A549 treated with CpdA at 1 μM for 4 hours (cell line): Measurements from ENCODE around the gene PDE6B. TPM values are rescaled to one million over a fixed set of nuclear protein-coding genes. Genes with fewer than 3 reads are reported as not detected.

Source experiments
- total RNA-seq: library from RNA; stranded (reverse); fragments of 200-300 nt; extraction: Qiagen RNA extraction; gene quantifications from 5 replicates; pipeline ENCODE4 v1.2.3, GENCODE V29; 2022; ENCODE audit warnings: low read depth

PDE6B gene
- not detected in 5 replicates for total RNA-seq

GRCh38 chr4:624705-625590, at the start of gene PDE6B:
TSS of gene PDE6B (plus strand) at chr4:625573. CDS start at chr4:625627, 54 bp downstream.

GRCh38 chr4:576245-576821, 49.0 kb upstream of the PDE6B start, which contains the start of gene TMEM271:
TSS of gene TMEM271 (minus strand) at chr4:576295. CDS start at chr4:576062, 233 bp downstream.

DNA sequence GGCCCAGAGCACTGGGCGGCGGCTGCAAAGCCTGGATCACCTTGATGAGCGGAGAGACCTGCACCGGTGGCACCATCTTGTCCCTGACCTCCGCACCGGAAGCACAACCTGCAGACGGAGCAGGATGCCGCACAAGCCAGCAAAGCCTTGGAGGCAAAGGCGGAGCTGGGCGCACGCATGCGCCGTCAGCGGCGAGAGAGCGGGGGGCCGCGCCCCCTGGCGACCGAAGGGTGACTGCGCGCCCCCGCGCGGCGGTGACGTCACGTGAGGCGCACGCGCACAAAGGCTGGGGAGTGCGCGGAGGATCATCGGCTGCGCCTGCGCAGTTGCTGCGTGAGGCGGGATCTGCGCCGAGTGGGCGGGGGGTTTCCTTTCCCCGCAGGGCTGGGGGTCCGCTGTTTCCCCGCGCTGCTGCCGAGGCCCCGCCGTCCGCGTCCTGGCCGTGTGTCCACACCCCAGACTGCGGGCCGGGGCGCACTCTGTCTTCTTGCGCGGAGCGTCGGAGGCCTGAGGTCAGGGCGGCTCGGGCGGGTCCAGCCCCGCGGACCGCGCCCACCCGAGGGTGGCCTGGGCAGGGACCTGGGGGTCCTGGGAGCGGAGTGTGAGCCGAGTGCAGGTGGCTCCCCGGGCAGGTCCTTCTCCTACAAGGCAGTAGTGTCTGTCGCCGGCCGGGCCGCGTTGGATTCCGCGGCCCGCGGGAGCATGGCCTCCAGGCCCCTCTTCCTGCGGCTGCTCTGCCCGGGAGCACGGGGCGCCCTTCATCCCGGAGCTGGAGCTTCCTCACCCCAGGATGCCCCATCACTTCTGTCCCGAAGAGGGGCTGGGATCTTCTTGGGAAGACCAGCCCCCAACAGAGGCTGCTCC, 49.0 kb downstream of the PDE6B start, which contains the start of the genes ATP5ME and MYL5:
Gene ATP5ME (minus strand): TSS at position 105 of the 864 bp plus-strand sequence. CDS start 29 bp downstream, at position 76.
Gene MYL5 (plus strand): TSS at position 371 of the 864 bp plus-strand sequence. CDS start 3,485 bp downstream, outside the sequence.

DNA sequence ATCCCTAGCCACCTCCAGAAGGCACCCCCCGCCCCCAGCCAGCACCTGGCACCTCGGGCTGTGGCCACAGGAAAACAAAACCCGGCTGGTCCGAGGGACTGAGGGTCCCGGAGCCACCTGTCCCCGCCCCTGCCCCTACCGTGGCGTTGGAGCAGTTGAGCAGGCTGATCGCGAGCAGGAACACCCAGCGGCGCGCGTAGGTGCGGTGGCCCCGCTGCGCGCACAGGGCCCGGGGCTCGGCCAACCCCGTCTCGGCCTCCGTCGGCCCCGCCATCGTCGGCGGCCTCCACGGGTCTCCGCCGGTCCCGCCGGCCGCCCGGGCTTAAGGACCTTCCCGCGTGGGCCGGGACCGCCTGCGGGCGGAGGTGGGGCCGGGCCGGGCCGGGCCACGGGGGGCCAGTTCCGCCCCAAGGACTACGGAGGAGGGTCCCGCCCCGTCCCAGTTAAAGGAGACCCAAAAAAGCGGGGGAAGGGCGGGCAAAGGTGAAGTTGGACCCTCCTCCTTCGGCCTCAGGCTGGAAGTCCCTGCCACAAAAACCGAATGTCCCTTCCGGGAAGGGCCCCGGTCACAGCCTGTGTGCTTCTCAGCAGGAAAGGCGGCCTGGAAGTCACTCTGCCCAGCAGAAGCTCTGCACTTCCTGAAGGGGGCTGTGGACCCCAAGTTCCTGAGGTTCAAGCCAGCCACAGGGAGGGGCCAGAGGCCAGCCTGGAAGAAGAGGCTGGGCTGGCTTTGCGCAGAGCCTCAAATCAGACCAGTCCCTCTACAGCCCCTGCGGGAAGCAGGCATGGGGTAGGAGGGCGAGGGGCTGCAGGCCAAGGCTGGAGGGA, 63.7 kb downstream of the PDE6B start, which contains the start of gene SLC49A3:
Gene SLC49A3 (minus strand): TSS at position 298 of the 828 bp plus-strand sequence. CDS start 24 bp downstream, at position 274.

DNA sequence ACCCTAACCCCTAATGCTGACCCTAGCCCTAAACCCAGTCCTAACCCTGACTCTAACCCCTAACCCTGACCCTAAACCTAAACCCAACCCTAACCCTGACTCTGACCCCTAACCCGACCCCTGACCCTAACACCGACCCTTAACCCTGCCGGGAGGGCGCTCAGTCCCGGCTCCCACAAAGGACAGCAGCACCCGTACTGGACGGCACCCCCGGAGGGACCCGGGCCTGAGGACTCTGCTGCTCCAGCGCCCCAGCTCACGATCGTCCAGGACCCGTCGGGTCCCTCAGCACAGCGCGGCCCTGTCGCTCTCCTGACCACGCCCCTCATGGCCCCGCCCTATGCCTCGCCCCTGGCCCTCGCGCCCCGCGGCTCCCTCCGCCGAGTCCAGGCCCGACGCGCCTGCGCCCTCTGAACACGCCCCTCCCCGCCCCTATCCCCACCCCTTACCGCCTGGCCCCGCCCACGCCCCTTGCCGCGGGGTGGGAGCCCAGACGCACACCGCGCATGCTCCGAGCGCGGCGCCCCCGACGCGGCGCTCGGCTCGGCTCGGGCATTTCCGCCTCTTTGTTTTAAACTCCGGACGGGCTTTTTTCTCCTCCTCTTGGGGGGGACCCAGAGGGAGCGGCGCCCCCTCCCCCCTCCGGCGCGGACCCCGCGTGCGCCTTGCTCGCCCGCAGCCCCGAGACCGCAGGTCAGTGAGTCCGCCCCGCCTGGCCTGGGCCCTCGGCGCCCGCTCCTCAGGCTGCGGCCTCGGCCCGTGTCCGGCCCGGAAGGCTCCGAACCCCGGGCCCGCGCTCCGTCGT, 80.1 kb downstream of the PDE6B start, which contains the start of gene PCGF3:
Gene PCGF3 (plus strand): TSS at position 555 of the 805 bp plus-strand sequence. CDS start 27,849 bp downstream, outside the sequence.

Other genes with a start within 250 kb of the PDE6B start
- gene ZNF721, start 126.4 kb upstream of the PDE6B start, total RNA-seq, result 12.9 to 18.6 TPM (median 13.9 TPM) in 5 replicates
- 19.7 to 26.2 TPM (median 25.2 TPM) in 5 replicates for gene PIGG, start 126.4 kb upstream of the PDE6B start, total RNA-seq
- gene TMEM271, start 49.3 kb upstream of the PDE6B start, total RNA-seq, result not detected in 5 replicates
- gene ATP5ME, start 48.7 kb downstream of the PDE6B start, total RNA-seq, result 349 to 448 TPM (median 380 TPM) in 5 replicates
- 7.7 to 12.7 TPM (median 11.2 TPM) in 5 replicates for gene MYL5, start 49.0 kb downstream of the PDE6B start, total RNA-seq
- 0.10 to 0.42 TPM (median 0.20 TPM) in 5 replicates for gene SLC49A3, start 63.6 kb downstream of the PDE6B start, total RNA-seq
- 14.4 to 23.1 TPM (median 21.0 TPM) in 5 replicates for gene PCGF3, start 80.3 kb downstream of the PDE6B start, total RNA-seq
- gene CPLX1, start 200.6 kb downstream of the PDE6B start, total RNA-seq, result 0.57 to 0.93 TPM (median 0.69 TPM) in 5 replicates